ENCODE results near the gene SYCE1L.

DNA sequence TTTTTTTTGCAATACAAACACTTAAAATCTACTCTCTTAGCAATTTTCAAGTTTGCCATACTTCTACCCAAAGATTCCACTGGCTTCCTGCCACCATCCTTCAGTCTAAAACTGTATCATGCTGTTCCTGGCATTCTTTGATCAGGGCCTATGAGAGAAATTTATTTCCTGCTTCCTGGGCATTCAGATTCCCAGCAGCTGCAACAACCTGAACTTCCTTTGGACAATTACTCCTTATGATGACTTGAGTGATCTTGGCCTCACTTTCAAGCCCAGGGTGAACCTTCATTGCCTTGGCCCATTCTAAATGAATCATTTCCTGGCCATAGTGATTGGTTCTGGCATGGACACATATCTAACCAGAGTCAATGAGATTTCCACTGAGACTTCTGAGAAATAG lies 26.3 kb upstream of the SYCE1L start:
- TF ChIP-seq, protein P1, sequence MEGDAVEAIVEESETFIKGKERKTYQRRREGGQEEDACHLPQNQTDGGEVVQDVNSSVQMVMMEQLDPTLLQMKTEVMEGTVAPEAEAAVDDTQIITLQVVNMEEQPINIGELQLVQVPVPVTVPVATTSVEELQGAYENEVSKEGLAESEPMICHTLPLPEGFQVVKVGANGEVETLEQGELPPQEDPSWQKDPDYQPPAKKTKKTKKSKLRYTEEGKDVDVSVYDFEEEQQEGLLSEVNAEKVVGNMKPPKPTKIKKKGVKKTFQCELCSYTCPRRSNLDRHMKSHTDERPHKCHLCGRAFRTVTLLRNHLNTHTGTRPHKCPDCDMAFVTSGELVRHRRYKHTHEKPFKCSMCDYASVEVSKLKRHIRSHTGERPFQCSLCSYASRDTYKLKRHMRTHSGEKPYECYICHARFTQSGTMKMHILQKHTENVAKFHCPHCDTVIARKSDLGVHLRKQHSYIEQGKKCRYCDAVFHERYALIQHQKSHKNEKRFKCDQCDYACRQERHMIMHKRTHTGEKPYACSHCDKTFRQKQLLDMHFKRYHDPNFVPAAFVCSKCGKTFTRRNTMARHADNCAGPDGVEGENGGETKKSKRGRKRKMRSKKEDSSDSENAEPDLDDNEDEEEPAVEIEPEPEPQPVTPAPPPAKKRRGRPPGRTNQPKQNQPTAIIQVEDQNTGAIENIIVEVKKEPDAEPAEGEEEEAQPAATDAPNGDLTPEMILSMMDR (IDR thresholded peaks at IDR 0.05): no peak
- no peak for TF ChIP-seq EZH2 (IDR thresholded peaks at IDR 0.05; ENCODE audit: borderline replicate concordance, insufficient read depth, low read depth, low read length, poor library complexity, severe bottlenecking)
